ENCODE measurements around the gene CD8A.
A peak's percentile ranks its signal among the peaks of the same experiment; 100 is the strongest.

CD8A gene

DNA sequence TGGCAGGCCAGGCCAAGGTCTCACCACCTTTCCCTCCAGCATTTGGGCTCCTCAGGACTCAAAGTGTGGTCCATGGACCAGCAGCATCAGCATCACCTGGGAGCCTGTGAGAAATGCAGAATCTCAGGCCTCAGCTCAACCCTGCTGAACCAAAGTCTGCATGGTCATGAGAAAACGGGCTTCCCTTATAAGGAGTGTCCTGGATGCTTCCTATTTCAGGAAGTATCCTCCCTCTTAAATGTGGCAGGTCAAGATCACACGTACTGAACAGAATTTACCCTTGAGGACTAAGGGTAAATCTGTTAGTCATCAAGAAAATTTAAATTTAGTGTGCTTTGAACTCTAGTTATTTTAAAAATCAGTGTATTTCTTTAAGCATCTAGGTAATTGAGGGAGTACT, 11.8 kb downstream of the CD8A start:
- DNase-seq (ENCODE audit: insufficient read length, low spot score) = no peak
- FAIRE-seq = no peak

DNA sequence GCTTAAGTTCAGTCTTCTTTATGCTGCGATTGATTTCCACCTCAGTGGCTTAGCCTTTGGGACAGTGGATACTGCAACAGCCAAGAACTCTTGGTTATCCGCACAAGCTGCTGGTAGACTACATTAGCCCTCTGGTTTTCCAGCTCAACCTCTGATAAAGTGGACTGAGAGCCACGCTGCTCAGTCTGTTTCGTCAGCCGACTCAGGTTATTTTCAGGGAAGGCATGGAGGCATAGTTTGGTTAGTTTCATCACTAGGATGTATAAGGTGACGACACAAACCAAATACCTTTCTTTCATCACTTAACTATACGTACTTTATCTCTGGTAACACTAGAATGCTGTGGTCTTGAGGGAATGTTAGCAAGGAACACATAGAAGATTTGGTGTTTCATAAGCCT, 14.2 kb downstream of the CD8A start:
- DNase-seq (ENCODE audit: insufficient read length, low spot score) = no peak
- FAIRE-seq = no peak
- no peak for TF ChIP-seq POLR2A (IDR thresholded peaks at IDR 0.05; ENCODE audit: low read depth, low read length)

More for the DNA sequence above, 11.8 kb downstream of the CD8A start:
- TF ChIP-seq POLR2A (IDR thresholded peaks at IDR 0.05; ENCODE audit: low read depth, low read length) = no peak

- no peak for TF ChIP-seq POLR2A (IDR thresholded peaks at IDR 0.05; ENCODE audit: low read depth, low read length)
- DNase-seq (ENCODE audit: insufficient read length, low spot score) (no peak), FAIRE-seq (no peak)
Measured at GRCh38 chr2:86775338-86775737, 15.4 kb downstream of the CD8A start.

DNA sequence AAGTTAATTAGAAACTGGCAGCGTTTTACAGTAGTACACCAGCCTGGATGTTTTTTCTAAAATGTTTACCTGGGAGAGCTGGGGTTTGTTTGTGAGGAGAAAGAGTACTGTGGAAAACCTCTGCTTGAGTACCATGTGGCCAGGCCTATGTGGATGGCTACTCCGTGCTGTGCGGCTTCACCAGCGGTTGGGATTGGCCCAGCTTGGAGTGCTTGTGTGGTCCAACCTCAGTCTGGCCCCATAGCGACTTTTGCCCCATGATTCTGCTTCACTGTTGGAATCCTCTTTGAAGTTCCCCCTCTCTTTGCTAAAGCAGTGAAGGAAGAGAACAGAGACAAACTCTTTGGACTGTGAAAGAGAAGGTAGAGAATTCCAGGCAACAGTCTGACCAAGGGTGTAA, 15.9 kb downstream of the CD8A start:
- FAIRE-seq (no peak), DNase-seq (ENCODE audit: insufficient read length, low spot score) (no peak)
- no peak for TF ChIP-seq POLR2A (IDR thresholded peaks at IDR 0.05; ENCODE audit: low read depth, low read length)

- no peak for TF ChIP-seq POLR2A (IDR thresholded peaks at IDR 0.05; ENCODE audit: low read depth, low read length)
- FAIRE-seq (no peak), DNase-seq (ENCODE audit: insufficient read length, low spot score) (no peak)
Measured at GRCh38 chr2:86772611-86773010, 18.1 kb downstream of the CD8A start.

GRCh38 chr2:86770816-86771301, 19.9 kb downstream of the CD8A start:
- TF ChIP-seq POLR2A (IDR thresholded peaks at IDR 0.05; ENCODE audit: low read depth, low read length) = no peak
- FAIRE-seq (no peak), DNase-seq (ENCODE audit: insufficient read length, low spot score) (no peak)

GRCh38 chr2:86769838-86770237, 20.9 kb downstream of the CD8A start:
- no peak for FAIRE-seq

GRCh38 chr2:86768189-86768949, 22.3 kb downstream of the CD8A start:
- no peak for FAIRE-seq

More at GRCh38 chr2:86769838-86770237, 20.9 kb downstream of the CD8A start:
- DNase-seq (ENCODE audit: insufficient read length, low spot score) = no peak
- no peak for TF ChIP-seq POLR2A (IDR thresholded peaks at IDR 0.05; ENCODE audit: low read depth, low read length)

GRCh38 chr2:86765310-86765695, 25.4 kb downstream of the CD8A start:
- DNase-seq (ENCODE audit: insufficient read length, low spot score) (no peak), FAIRE-seq (no peak)
- no peak for TF ChIP-seq POLR2A (IDR thresholded peaks at IDR 0.05; ENCODE audit: low read depth, low read length)

More at GRCh38 chr2:86768189-86768949, 22.3 kb downstream of the CD8A start:
- TF ChIP-seq POLR2A (IDR thresholded peaks at IDR 0.05; ENCODE audit: low read depth, low read length) = no peak
- no peak for DNase-seq (ENCODE audit: insufficient read length, low spot score)

DNA sequence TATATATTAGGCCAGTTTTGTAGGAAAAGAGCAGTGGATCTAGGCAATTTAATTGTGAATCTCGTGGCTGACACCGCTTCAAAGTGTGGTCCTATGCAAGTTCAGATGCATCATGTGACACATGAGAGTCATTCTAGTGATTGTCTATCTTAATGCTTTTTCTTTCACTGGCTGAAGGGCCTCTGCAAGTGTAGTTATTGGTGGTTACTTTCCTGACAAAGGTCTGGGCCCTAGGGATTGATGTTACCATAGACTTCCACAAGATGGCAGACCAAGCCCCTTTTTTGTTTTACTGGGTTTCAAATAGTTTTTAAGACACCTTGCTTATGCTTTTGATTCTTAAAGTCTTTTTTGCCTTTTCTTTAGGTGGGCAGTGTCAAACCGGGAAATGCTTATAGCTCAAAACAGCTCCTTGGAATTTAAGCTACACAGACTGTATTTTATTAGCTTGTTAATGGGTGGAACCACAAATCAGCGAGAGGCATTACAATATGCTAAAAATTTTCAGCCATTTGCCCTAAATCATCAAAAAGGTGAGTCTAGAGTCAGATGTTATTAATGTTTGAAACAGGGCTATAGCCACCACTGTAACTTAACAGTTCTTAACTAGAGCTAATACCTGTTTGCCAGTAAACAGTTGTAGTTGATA, 25.9 kb downstream of the CD8A start:
- peak; percentile 97 for FAIRE-seq
- no peak for TF ChIP-seq POLR2A (IDR thresholded peaks at IDR 0.05; ENCODE audit: low read depth, low read length)
- DNase-seq (ENCODE audit: insufficient read length, low spot score) = no peak

DNA sequence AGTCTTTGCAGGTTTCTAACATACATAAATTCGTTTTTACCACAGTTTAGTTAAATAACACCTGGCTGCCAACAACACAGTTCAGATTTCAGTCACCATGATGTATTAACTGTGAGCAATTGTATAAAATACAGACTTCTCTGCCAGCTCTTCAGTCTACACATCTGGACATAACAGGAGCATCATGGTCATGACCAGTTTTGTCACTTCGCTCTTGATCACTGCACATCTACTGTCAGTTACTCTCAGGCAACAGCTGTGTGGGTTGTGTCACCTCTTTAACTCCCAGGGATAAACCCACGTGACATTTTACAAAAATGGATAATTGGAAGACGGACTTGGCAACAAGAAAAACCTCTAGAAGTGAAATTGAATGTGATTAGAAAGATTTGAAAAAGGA, 30.3 kb downstream of the CD8A start:
- DNase-seq (ENCODE audit: insufficient read length, low spot score) = no peak
- no peak for TF ChIP-seq POLR2A (IDR thresholded peaks at IDR 0.05; ENCODE audit: low read depth, low read length)
- FAIRE-seq = no peak

DNA sequence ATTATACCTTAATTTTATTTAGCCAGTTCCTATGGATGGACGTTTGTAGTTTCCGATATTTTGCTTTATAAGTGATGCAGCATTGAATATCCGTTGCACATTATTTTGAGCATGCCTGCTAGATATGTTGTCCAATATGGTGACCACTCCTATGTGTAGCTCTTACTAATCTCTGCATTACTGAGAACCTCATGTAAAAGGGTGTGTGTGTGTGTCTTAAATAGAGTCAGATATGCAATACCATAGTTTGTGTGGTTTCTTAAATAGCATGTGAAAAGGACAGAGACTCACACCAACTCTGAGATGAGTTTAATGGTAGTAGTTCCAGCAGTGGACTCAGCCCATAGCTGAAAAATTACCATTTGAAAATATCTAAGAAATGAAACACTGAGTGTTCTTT, 32.3 kb downstream of the CD8A start:
- no peak for FAIRE-seq
- no peak for TF ChIP-seq POLR2A (IDR thresholded peaks at IDR 0.05; ENCODE audit: low read depth, low read length)

DNA sequence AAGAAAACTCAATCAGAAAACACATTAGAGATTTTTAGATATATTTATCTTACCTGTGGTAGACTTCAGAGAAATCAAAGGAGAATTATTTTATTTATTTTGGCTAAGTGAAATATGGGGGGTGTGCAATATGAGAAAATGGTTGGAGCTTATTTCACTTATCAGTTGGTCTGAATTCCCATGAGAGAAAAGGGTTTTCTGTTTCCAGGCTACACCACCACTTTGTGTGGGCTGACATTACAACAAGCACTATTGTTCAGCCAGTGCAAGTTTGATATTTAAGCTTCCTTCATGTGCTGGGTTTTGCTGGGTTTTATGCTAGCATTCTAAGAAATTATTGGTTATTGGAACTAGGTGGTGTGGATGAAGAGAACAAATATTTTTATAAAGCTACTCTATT, 37.1 kb downstream of the CD8A start:
- TF ChIP-seq POLR2A (IDR thresholded peaks at IDR 0.05; ENCODE audit: low read depth, low read length) = no peak
- DNase-seq (ENCODE audit: insufficient read length, low spot score) = no peak
- no peak for FAIRE-seq

More for the DNA sequence above, 32.3 kb downstream of the CD8A start:
- no peak for DNase-seq (ENCODE audit: insufficient read length, low spot score)

DNA sequence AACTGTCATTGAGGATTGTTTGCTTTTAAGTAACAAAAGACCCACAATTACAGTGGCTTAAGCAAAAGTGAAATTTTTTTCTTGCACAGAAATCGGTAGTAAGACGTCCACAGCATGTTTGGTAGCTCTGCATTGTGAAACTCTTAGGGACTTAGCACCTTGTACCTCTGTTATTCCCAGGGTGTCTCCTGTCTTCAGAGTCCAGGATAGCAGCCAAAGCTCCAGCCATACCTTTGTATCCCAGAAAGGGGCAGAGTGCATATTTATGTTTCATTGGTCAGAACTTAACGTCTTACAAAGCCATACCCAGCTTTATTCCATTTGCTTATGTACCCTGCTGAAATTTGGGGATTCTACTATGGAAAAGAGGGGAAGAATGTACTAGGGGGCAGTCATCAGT, 37.8 kb downstream of the CD8A start:
- FAIRE-seq (no peak), DNase-seq (ENCODE audit: insufficient read length, low spot score) (no peak)

DNA sequence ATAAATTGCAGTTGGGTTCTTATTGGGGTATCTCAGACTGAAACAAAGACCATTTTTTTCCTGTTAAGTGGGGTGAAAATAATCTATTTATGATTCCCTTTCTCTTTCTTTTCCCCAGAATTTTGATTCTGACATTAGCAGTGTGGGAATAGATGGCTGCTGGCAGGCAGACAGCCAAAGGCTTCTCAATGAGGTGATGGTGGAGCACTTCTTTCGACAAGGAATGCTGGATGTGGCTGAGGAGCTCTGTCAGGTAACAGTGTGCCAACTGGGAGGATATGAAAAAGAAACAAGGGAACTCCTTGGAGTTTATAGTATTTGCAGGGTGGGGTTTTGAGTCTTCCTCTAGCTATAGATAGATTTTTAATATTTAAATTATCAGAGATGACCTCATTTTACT, 38.9 kb downstream of the CD8A start:
- DNase-seq (ENCODE audit: insufficient read length, low spot score) = no peak
- no peak for TF ChIP-seq POLR2A (IDR thresholded peaks at IDR 0.05; ENCODE audit: low read depth, low read length)
- no peak for FAIRE-seq

More for the DNA sequence above, 37.8 kb downstream of the CD8A start:
- TF ChIP-seq POLR2A (IDR thresholded peaks at IDR 0.05; ENCODE audit: low read depth, low read length) = no peak
